NCI-H2081 (cell line): Measurements from ENCODE around the gene ATP2A3.

ENCODE experiments used
- DNase-seq, 2 experiments: peaks; one replicate each; lab custom pipeline; 2025; lab: John Stamatoyannopoulos, UW

The ATP2A3 gene

GRCh38 chr17:3910420-3911270, 53.6 kb downstream of the ATP2A3 start:
- DNase-seq: no peak

- no peak for DNase-seq
Measured at GRCh38 chr17:3909257-3909656, 55.0 kb downstream of the ATP2A3 start.

GRCh38 chr17:3907483-3908216, 56.6 kb downstream of the ATP2A3 start:
- DNase-seq: no peak

DNA sequence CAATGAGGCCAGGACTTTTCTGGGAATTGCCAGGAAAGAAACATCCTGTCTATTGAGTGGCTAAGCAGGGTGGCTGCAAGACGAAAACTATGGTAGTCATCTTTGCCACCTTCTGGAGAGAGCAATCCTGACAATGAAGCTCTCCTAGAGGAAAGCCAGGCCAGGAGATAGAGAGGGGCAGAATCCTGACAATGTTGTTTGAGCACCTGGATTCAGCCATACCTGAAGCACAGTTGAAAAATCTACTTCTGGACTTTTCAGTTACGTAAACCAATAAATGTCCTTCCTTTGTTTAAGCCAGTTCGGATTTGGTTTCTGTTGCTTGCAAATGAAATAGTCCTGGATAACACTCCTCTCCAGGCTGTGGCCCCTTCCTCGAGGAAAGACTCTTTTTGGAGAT, 57.4 kb downstream of the ATP2A3 start:
- DNase-seq: no peak

GRCh38 chr17:3905017-3905520, 59.2 kb downstream of the ATP2A3 start:
- DNase-seq: no peak

DNA sequence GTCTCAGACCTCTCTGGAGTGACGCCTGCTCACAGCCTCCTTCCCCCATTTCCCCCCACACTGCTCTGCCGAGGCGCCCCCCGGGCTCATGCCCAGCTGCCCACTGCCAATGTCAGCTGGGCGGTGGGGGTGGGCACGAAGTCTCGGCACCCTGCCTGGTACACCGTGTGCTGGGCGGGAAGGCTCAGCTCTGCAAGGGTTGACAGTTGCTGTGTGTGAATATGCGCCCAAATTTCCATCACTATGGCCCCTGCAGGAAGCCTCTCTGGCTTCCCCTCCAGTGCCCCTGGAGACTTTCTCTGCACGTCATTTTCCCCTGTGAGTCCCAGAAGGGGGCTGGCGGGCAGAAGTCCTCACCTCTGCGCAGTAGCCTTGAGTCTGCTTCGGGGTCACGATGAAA, 59.7 kb downstream of the ATP2A3 start:
- no peak for DNase-seq

DNA sequence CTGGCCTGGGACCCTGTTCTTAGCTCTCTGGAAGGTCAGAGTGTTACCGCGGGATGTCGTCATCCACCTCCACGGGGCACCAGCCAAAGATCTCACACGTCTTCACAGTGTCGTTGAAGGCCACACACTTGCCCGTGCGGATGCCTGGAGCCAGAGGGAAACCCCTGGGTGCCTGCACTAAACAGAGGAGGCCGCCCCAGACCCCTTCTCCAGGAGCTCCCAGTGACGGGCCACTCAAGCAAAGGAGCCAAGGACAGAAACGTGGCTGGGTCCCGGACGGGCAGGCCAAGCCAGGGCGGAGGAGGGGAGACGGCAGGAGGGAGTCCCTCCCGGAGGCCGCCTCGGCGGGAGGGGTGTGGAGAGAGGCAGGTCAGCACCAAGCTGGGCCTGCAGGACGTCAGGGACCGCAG, 60.4 kb downstream of the ATP2A3 start:
- DNase-seq: no peak

DNA sequence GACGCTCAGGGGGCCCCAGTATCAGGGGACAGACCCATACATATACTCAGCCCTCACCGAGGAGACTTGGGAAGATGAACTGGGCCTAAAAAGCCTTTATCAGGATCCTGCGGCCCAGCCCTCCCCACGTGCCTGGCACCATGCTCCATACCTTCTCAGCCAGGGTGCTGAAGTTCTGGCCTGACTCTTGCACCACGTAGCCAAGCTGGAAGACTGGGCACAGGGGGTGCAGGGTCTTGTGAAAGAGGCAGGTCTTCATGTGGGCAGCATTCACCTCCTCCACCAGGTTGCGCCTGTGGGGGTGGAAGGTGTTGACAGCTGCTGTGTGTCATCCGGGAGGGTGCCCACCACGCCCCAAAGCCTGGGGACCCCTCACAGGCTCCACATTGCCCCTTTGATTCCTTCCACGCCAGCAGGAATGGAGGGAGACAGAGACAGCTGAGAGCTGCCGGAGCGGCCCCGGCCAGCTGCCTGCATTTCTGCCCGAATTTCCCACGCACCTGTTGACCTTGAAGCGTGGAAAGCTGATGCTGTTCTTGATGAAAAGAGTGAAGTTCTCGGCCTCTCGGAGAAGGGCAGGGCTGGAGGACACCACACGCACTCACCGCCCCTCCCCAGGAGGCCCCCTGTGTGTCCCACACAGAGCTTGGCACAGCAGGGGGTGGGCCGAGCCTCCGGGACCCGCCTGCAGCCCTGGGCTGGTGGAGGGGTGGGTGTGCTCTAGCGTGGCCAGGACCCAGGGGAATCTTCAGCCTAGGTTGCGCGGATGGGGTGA, 61.0 kb downstream of the ATP2A3 start:
- no peak for DNase-seq

DNA sequence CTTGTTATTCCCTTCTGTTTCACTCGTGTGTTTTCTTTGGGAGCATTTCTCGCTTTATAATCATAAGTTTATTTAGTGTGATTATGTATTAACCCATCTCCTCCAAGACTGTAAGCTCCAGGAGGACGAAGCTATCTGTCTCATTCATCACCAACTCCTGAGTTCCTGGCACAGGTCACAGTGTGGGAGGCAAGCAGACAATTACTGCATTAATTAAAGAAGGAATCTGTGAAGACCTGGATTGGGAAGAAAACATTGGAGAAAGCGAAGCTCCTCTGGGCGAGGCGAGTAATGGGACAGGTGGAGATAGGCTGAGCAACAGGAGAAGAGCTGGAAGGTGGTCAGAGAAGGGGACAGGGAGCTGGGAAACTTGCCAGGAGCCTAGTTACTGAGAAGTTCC, 63.6 kb downstream of the ATP2A3 start:
- no peak for DNase-seq

DNA sequence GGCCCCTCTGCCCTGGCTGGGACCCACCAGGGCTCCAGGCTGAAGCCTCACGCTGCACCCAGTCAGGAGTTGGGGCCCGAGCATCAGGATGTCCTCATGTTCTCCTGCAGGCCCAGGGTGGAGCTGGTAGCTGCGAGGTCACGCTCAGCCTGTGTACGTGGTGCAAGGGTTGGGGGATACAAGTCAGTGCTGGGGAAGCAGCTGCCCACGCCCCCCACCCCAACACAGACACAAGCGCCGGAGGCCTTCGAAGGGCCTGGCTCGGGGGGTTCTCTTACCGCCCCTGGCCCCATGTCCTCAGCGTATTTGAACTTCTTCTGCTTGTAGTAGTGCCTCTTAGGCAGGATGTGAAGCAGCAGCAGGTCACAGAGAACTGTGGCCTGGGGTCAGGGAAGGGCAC, 66.5 kb downstream of the ATP2A3 start:
- no peak for DNase-seq

GRCh38 chr17:3896968-3897235, 67.3 kb downstream of the ATP2A3 start:
- DNase-seq: no peak

DNA sequence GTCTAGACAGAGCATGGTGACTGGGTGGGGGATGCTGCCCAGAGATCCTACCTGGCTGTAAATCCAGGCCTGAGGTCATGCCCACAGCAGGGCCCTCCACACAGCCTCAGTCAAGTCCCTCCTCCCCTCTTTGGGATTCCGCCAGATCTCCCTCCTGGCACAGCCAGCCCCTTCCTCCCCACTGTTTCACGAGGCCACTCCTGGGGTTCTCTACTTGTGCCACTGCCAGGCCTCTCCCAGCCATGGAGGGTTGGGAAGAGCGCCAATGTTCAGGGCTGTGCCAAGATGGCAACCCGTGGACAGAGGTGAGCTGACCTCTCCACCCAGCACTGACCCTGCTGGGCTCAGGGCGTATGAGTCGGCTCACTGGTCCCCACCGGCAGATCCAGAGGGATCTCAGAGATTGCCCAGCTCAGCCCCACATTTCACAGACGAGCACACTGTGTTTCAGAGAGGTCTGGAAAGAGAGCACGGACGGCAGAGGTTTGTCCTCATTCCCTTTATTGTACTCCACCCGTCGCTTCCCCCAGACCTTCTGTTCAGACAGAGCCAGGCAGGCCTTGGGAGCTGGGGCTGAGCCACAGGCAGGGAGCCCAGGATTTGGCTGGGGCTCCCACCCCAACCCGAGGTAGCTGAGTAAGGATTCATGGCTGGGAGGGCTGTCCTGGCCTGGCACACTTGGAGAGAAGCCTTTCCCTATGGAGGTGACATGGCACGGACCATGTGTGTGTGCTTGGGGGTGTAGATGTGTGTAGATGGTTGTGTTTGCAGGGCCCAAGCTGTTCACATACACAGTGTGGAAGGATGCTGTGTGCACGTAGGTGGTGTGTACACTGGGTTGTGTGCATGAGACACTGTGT, 67.9 kb downstream of the ATP2A3 start:
- no peak for DNase-seq

DNA sequence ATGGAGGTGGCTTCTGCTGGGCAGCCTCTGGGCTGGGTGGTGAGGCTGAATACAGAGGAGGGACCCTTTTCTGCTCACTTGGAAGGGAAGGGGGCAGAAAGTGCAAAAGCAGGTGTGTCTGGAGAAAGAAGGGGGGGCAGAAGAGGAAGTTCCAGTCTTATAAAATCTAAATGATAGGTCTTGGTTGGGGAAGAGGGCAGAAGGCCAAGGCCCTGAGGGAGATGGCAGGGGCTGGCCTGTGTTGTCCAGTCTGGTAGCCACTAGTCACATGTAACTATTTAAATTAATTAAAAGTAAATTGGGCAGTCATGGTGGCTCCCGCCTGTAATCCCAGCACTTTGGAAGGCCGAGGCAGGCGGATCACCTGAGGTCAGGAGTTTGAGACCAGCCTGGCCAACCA, 68.9 kb downstream of the ATP2A3 start:
- no peak for DNase-seq

- DNase-seq: no peak
Measured at GRCh38 chr17:3894911-3895343, 69.3 kb downstream of the ATP2A3 start.

DNA sequence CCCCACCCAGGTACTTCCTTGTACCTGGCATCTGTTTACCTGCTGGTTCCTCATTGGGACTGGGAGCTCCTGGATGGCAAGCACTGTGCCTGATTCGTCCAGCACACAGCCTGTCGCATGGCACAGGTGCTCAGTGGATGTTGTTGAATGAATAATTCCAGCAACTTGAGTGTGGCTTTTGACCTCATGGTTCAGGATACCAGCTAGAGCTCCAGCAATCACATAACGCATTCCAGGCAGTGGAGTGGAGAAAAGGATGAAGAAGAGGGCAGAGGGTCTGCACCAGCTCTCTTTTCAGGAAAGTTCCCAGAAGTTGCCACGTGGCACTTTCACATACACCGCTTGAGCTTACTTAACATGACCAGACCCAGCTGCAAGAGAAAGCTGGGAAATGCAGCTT, 70.0 kb downstream of the ATP2A3 start:
- no peak for DNase-seq

DNA sequence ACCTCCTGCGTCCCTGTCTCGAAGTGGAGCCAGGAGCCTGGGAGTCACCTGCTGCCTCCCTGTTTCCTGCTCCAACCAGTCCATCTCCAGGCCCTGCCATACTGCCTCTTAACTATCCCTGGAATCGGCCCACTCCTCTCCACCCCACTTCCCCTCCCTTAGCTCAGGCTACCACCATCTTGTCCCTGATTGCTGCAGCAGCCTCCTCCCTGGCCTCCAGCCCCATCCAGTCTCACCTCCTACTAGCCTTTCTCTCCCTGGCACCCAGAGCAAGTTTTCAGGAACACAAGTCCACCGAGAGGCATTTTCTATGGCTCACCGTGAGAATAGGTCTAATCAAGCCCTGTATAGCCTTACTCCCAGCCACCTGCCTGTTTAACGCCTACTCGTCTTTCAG, 70.5 kb downstream of the ATP2A3 start:
- DNase-seq: no peak

DNA sequence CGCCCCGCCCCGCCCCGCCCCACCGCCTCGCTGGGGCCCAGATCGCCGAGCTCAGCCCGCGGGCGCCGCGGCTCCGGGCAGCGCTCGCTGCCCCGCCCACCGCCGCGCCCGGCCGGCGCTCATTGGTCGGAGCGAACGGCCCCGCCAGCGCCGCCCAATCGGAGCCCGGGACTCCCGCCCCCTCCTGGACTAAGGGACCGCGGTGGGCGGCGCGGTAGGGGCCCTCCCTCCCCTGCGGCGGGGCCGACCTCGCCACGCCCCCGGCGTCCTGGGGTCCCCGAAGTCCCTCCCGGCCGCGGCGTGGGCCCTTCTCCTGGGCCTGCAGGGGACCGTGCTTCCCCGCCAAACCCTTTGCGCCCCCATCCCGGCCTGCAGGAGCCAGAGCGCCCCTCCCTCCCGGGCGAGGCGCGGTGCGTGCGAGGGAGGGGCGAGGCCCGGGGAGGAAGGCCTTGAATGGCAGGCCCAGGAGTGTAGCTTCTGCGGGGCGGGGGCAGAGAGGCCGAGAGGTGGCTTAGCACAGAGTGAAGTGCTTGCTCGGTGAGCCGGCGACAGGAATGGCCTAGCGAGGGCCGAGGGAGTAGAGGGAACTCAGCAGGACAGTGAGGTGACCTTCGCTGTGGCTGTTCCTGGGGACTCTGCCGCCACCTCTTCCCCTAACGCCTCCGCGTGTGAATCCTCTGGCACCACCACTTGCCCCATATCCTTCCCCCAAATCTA, 71.1 kb downstream of the ATP2A3 start, which contains the start of gene CAMKK1:
CAMKK1 (minus strand) TSS at position 51 of the 717 bp plus-strand sequence. CDS start 7,366 bp downstream, outside the sequence.
- peak; percentile 75 to 77 for DNase-seq

GRCh38 chr17:3892095-3892998, 71.9 kb downstream of the ATP2A3 start:
- DNase-seq: peak in 1 of 2 experiments; percentile 15

- DNase-seq: no peak
Measured at GRCh38 chr17:3891626-3892094, 72.6 kb downstream of the ATP2A3 start.

GRCh38 chr17:3890878-3891219, 73.4 kb downstream of the ATP2A3 start:
- DNase-seq: no peak
